Measurements from ENCODE around the gene FUT8.

DNA sequence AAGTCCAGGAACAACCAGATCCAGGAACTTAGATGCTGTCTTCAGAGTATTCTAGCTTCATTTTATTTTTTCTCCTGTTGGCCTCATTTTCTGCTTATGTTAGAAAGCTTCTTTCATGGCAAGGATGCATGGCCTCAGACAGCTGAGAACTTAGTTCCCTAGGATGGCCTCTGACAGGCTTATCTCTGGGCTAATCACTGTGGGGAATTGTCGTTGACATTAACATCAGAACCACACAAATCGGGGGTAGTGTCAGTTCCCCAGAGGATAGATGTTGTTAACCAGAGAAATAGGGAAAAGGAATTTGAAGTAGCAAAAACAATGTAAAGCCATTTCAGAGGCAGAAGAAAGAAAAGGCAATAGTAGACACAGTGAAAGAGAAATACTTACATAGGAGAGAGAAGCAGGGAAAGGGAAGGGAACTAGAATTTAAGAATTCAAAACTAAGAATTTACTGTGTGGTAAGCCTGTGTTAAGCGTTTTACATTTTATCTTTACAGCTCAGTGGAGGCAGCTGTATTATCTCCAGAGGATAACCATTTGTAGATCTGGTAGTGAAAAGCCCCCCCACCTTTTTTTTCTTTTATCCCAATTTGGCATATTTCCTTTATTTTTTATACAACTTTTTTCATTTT, 21.8 kb downstream of the FUT8 start:
- no peak for TF ChIP-seq ZNF274 (IDR thresholded peaks at IDR 0.05; ENCODE audit: low read depth, low read length)
- no peak for TF ChIP-seq YY1 (IDR thresholded peaks at IDR 0.05; ENCODE audit: insufficient read depth, insufficient read length)
